Measurements from ENCODE around the gene MT1M.
"Not testable (repeated sequence)": the region's sequence is repeated elsewhere in the genome, so short reads cannot be mapped to it uniquely, and the experiment has no call there.

The MT1M gene

GRCh38 chr16:56672761-56673536 is 40.5 kb downstream of the MT1M start:
- Histone ChIP-seq H3K4me3 (ENCODE audit: insufficient read depth, low read depth, low read length, poor library complexity, severe bottlenecking) (no peak overlapping the region), H3K9me3 (ENCODE audit: control insufficient read depth, low read length) (no peaks in the 10 kb centered on the region), H3K36me3 (ENCODE audit: control insufficient read depth, insufficient read depth, low read length) (no peaks in the 10 kb centered on the region), H3K27ac (ENCODE audit: insufficient read depth, low read length, poor library complexity, severe bottlenecking) (no peak overlapping the region), H3K27me3 (replicated peaks; ENCODE audit: control insufficient read depth, insufficient read depth, low read length, poor library complexity, severe bottlenecking) (peaks cover 19% of the 10 kb centered on the region), H3K4me1 (ENCODE audit: control insufficient read depth, insufficient read depth, low read length, poor library complexity, severe bottlenecking) (peaks cover 10% of the 10 kb centered on the region)
- DNase-seq: no peak

- peaks cover 13% of the 10 kb centered on the region for H3K27me3 ChIP-seq (replicated peaks; ENCODE audit: control insufficient read depth, insufficient read depth, low read length, poor library complexity, severe bottlenecking)
- DNase-seq: no peak
- H3K27ac ChIP-seq (ENCODE audit: insufficient read depth, low read length, poor library complexity, severe bottlenecking): no peak overlapping the region
- H3K4me1 ChIP-seq (ENCODE audit: control insufficient read depth, insufficient read depth, low read length, poor library complexity, severe bottlenecking): peaks cover 6% of the 10 kb centered on the region
- H3K9me3 ChIP-seq (ENCODE audit: control insufficient read depth, low read length): no peaks in the 10 kb centered on the region
- no peaks in the 10 kb centered on the region for H3K36me3 ChIP-seq (ENCODE audit: control insufficient read depth, insufficient read depth, low read length)
- H3K4me3 ChIP-seq (ENCODE audit: insufficient read depth, low read depth, low read length, poor library complexity, severe bottlenecking): no peak overlapping the region
These were observed 41.5 kb downstream of the MT1M start for GRCh38 chr16:56673921-56674320.

- not testable (repeated sequence) for H3K4me3 ChIP-seq (ENCODE audit: insufficient read depth, low read depth, low read length, poor library complexity, severe bottlenecking); H3K27ac ChIP-seq (ENCODE audit: insufficient read depth, low read length, poor library complexity, severe bottlenecking); H3K4me1 ChIP-seq (ENCODE audit: control insufficient read depth, insufficient read depth, low read length, poor library complexity, severe bottlenecking); DNase-seq; H3K9me3 ChIP-seq (ENCODE audit: control insufficient read depth, low read length); H3K27me3 ChIP-seq (replicated peaks; ENCODE audit: control insufficient read depth, insufficient read depth, low read length, poor library complexity, severe bottlenecking); H3K36me3 ChIP-seq (ENCODE audit: control insufficient read depth, insufficient read depth, low read length)
These were observed 42.1 kb downstream of the MT1M start for GRCh38 chr16:56674570-56674969.

GRCh38 chr16:56675685-56676210 is 43.3 kb downstream of the MT1M start:
- Histone ChIP-seq H3K36me3 (ENCODE audit: control insufficient read depth, insufficient read depth, low read length) (no peaks in the 10 kb centered on the region), H3K27me3 (replicated peaks; ENCODE audit: control insufficient read depth, insufficient read depth, low read length, poor library complexity, severe bottlenecking) (no peaks in the 10 kb centered on the region), H3K4me1 (ENCODE audit: control insufficient read depth, insufficient read depth, low read length, poor library complexity, severe bottlenecking) (peaks cover 6% of the 10 kb centered on the region), H3K4me3 (ENCODE audit: insufficient read depth, low read depth, low read length, poor library complexity, severe bottlenecking) (peak overlapping the region; percentile 45), H3K9me3 (ENCODE audit: control insufficient read depth, low read length) (no peaks in the 10 kb centered on the region), H3K27ac (ENCODE audit: insufficient read depth, low read length, poor library complexity, severe bottlenecking) (no peak overlapping the region)
- DNase-seq: no peak

- H3K4me3 ChIP-seq (ENCODE audit: insufficient read depth, low read depth, low read length, poor library complexity, severe bottlenecking): no peak overlapping the region
- H3K27ac ChIP-seq (ENCODE audit: insufficient read depth, low read length, poor library complexity, severe bottlenecking): no peak overlapping the region
- H3K36me3 ChIP-seq (ENCODE audit: control insufficient read depth, insufficient read depth, low read length): no peaks in the 10 kb centered on the region
- no peaks in the 10 kb centered on the region for H3K9me3 ChIP-seq (ENCODE audit: control insufficient read depth, low read length)
- H3K4me1 ChIP-seq (ENCODE audit: control insufficient read depth, insufficient read depth, low read length, poor library complexity, severe bottlenecking): peaks cover 7% of the 10 kb centered on the region
- no peaks in the 10 kb centered on the region for H3K27me3 ChIP-seq (replicated peaks; ENCODE audit: control insufficient read depth, insufficient read depth, low read length, poor library complexity, severe bottlenecking)
- DNase-seq: no peak
These were observed 45.0 kb downstream of the MT1M start for GRCh38 chr16:56677474-56677873.

GRCh38 chr16:56679078-56679730 is 46.7 kb downstream of the MT1M start:
- Histone ChIP-seq H3K27me3 (replicated peaks; ENCODE audit: control insufficient read depth, insufficient read depth, low read length, poor library complexity, severe bottlenecking) (no peaks in the 10 kb centered on the region), H3K9me3 (ENCODE audit: control insufficient read depth, low read length) (no peaks in the 10 kb centered on the region), H3K4me3 (ENCODE audit: insufficient read depth, low read depth, low read length, poor library complexity, severe bottlenecking) (no peak overlapping the region), H3K27ac (ENCODE audit: insufficient read depth, low read length, poor library complexity, severe bottlenecking) (no peak overlapping the region), H3K4me1 (ENCODE audit: control insufficient read depth, insufficient read depth, low read length, poor library complexity, severe bottlenecking) (peaks cover 14% of the 10 kb centered on the region), H3K36me3 (ENCODE audit: control insufficient read depth, insufficient read depth, low read length) (no peaks in the 10 kb centered on the region)
- no peak for DNase-seq

GRCh38 chr16:56679818-56680217 is 47.4 kb downstream of the MT1M start:
- Histone ChIP-seq H3K27me3 (replicated peaks; ENCODE audit: control insufficient read depth, insufficient read depth, low read length, poor library complexity, severe bottlenecking) (no peaks in the 10 kb centered on the region), H3K4me3 (ENCODE audit: insufficient read depth, low read depth, low read length, poor library complexity, severe bottlenecking) (no peak overlapping the region), H3K27ac (ENCODE audit: insufficient read depth, low read length, poor library complexity, severe bottlenecking) (no peak overlapping the region), H3K9me3 (ENCODE audit: control insufficient read depth, low read length) (no peaks in the 10 kb centered on the region), H3K36me3 (ENCODE audit: control insufficient read depth, insufficient read depth, low read length) (no peaks in the 10 kb centered on the region), H3K4me1 (ENCODE audit: control insufficient read depth, insufficient read depth, low read length, poor library complexity, severe bottlenecking) (peaks cover 14% of the 10 kb centered on the region)
- DNase-seq: no peak

- peaks cover 8% of the 10 kb centered on the region for H3K4me1 ChIP-seq (ENCODE audit: control insufficient read depth, insufficient read depth, low read length, poor library complexity, severe bottlenecking)
- H3K27ac ChIP-seq (ENCODE audit: insufficient read depth, low read length, poor library complexity, severe bottlenecking): peak within 1 kb of the TSS; percentile 80
- no peaks in the 10 kb centered on the region for H3K27me3 ChIP-seq (replicated peaks; ENCODE audit: control insufficient read depth, insufficient read depth, low read length, poor library complexity, severe bottlenecking)
- no peaks in the 10 kb centered on the region for H3K9me3 ChIP-seq (ENCODE audit: control insufficient read depth, low read length)
- H3K36me3 ChIP-seq (ENCODE audit: control insufficient read depth, insufficient read depth, low read length): no peaks in the 10 kb centered on the region
- peak within 1 kb of the TSS; percentile 86 for H3K4me3 ChIP-seq (ENCODE audit: insufficient read depth, low read depth, low read length, poor library complexity, severe bottlenecking)
- peak; percentile 69 to 83 (median 70) for DNase-seq
These were observed 49.7 kb downstream of the MT1M start, which contains the start of gene MT1X for GRCh38 chr16:56681939-56682702. Gene MT1X, plus strand, starts transcription at chr16:56682470. Its CDS starts 71 bp downstream, at chr16:56682541.

- H3K27ac ChIP-seq (ENCODE audit: insufficient read depth, low read length, poor library complexity, severe bottlenecking): peak overlapping the region; percentile 80
- H3K36me3 ChIP-seq (ENCODE audit: control insufficient read depth, insufficient read depth, low read length): no peaks in the 10 kb centered on the region
- no peak for DNase-seq
- H3K9me3 ChIP-seq (ENCODE audit: control insufficient read depth, low read length): no peaks in the 10 kb centered on the region
- no peaks in the 10 kb centered on the region for H3K27me3 ChIP-seq (replicated peaks; ENCODE audit: control insufficient read depth, insufficient read depth, low read length, poor library complexity, severe bottlenecking)
- peak overlapping the region; percentile 86 for H3K4me3 ChIP-seq (ENCODE audit: insufficient read depth, low read depth, low read length, poor library complexity, severe bottlenecking)
- peaks cover 8% of the 10 kb centered on the region for H3K4me1 ChIP-seq (ENCODE audit: control insufficient read depth, insufficient read depth, low read length, poor library complexity, severe bottlenecking)
These were observed 50.4 kb downstream of the MT1M start for GRCh38 chr16:56682703-56683397.

Measured in effector memory CD4-positive, alpha-beta T cell (primary cell).